Natural killer cell (primary cell): Measurements from ENCODE around the gene GPC1. TPM values are rescaled to one million over a fixed set of nuclear protein-coding genes. Genes with fewer than 3 reads are reported as not detected.

Experiments used
- ATAC-seq, 3 donors: fragments of 150-1000 bp in 2 of 3; fragments of 200-7000 bp in 1 of 3; cut with Tn5 transposase; 1 replicate in 1 of 3; 2 replicates in 2 of 3; pipeline ENCODE4 v1.10.0; 2021; ENCODE audit warnings: mild to moderate bottlenecking in 2 of 3, moderate library complexity in 2 of 3
- DNase-seq, 2 donors: peaks; one replicate each; pipeline versions ENCODE4 v3.0.0 to v3.0.0-alpha.2; 2013 to 2021; ENCODE audit warnings: mixed read lengths in 1 of 2
- H3K27ac ChIP-seq: one replicate; pipeline ENCODE4 v1.5.1; 2013; ENCODE audit warnings: mild to moderate bottlenecking, low read length
- H3K27me3 ChIP-seq: one replicate; pipeline ENCODE4 v1.6.1; 2013; ENCODE audit warnings: low read length; ENCODE audit not compliant: control insufficient read depth, insufficient read depth
- H3K36me3 ChIP-seq: one replicate; pipeline ENCODE4 v1.6.1; 2013; ENCODE audit warnings: low read length; ENCODE audit not compliant: control insufficient read depth, insufficient read depth
- H3K4me1 ChIP-seq: one replicate; pipeline ENCODE4 v1.6.1; 2013; ENCODE audit warnings: low read length; ENCODE audit not compliant: control insufficient read depth, insufficient read depth
- H3K4me3 ChIP-seq: one replicate; pipeline ENCODE4 v1.5.1; 2013; ENCODE audit warnings: low read length
- H3K9me3 ChIP-seq: one replicate; pipeline ENCODE4 v1.6.1; 2013; ENCODE audit warnings: low read length; ENCODE audit not compliant: control insufficient read depth, insufficient read depth
- H3K27ac Mint-ChIP-seq, 2 donors: one replicate each; pipeline ENCODE4 v1.8.0; 2022; ENCODE audit warnings: mild to moderate bottlenecking in 2 of 2, mixed read lengths in 2 of 2, moderate library complexity in 1 of 2
- H3K27me3 Mint-ChIP-seq, 2 donors: one replicate each; pipeline ENCODE4 v1.8.0; 2022; ENCODE audit warnings: low read depth in 2 of 2, mixed read lengths in 2 of 2
- H3K36me3 Mint-ChIP-seq: one replicate; pipeline ENCODE4 v1.8.0; 2022; ENCODE audit warnings: mixed read lengths
- H3K4me1 Mint-ChIP-seq, 2 donors: one replicate each; pipeline ENCODE4 v1.8.0; 2022; ENCODE audit warnings: mixed read lengths in 2 of 2
- H3K4me3 Mint-ChIP-seq: one replicate; pipeline ENCODE4 v1.8.0; 2022; ENCODE audit warnings: mild to moderate bottlenecking, moderate library complexity, mixed read lengths
- H3K9me3 Mint-ChIP-seq, 2 donors: one replicate each; pipeline ENCODE4 v1.8.0; 2022; ENCODE audit warnings: mixed read lengths in 2 of 2
- CTCF ChIP-seq: fragments of 200-600 bp; IDR thresholded peaks from one replicate; pipeline ENCODE4 v1.8.0; 2022; ENCODE audit warnings: antibody characterized with exemption
- WGBS: methylation state at CpG from one replicate; pipeline ENCODE4 v1.1.7; 2013; ENCODE audit warnings: missing lambda C conversion rate; ENCODE audit not compliant: insufficient coverage; 5-methylcytosine and 5-hydroxymethylcytosine counted together
- intact Hi-C: fragments of 100-400 bp; cut with micrococcal nuclease; formaldehyde crosslinking; loops from one replicate; pipeline ENCODE4 v1.14.2; 2022
- total RNA-seq, 4 donors: library from RNA; stranded (reverse); fragments of 120-200 nt in 1 of 4; gene quantifications; one replicate each; pipeline versions ENCODE4 v1.2.3 to v1.2.4, GENCODE V29; 2013 to 2022

Gene GPC1
- total RNA-seq, 3 donors from 2014 or later (not counting 1 experiment from before 2014, with no cell fraction given) = 0.79 to 1.4 (median 0.94) TPM

DNA sequence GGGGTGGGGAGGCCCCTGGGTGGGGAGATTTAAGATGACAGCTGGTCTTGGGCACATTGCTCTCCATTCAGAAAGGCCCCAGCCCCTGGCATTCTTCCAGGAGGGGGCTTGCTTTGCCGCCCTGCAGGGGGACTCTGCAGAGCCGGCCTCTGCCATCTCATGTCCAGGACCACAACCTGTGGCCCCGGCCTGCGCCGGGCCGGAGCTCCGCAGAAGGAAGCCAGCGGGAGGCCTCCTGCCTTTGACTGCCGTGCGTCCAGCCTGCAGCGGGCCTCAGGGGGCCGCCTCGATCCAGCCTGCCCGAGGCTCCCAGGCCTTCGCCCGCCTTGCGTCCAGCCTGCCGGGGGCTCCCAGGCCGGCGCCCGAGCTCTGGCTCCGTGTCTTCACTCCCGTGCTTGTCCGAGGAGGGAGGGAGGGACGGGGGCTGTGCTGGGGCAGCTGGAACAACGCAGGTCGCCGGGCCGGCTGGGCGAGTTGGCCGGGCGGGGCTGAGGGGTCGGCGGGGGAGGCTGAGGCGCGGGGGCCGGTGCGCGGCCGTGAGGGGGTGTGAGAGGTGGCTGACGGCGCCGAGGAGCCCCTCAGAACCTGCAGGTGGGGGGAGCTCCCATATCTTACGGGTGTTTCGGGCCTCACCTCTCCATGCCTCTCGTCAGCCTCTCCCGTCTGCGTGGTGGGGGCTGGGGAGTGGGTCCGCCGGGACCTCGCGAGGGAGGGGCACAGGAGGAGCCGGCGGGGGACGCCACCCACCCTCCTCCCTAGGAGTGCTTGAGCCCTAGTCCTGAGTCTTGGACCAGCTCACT lies 20.4 kb downstream of the GPC1 start:
- Histone ChIP-seq H3K9me3 (no peaks in the 10 kb centered on the region), H3K27ac (no peak overlapping the region), H3K36me3 (no peaks in the 10 kb centered on the region), H3K4me1 (peaks cover 13% of the 10 kb centered on the region), H3K4me3 (no peak overlapping the region), H3K27me3 (peaks cover 29% of the 10 kb centered on the region)
- Mint-ChIP-seq H3K4me3 (no peak overlapping the region), H3K4me1 (peaks cover 5 to 17% of the 10 kb centered on the region in 2 donors), H3K27ac (no peak overlapping the region), H3K27me3 (peaks cover 12 to 27% of the 10 kb centered on the region in 2 donors), H3K36me3 (no peaks in the 10 kb centered on the region), H3K9me3 (no peaks in the 10 kb centered on the region)
- intact Hi-C loops = no loop called here
- ATAC-seq (no peak), DNase-seq (no peak)
- no peak for TF ChIP-seq CTCF
- 6% methylated on average over 55 of the region's 55 CpGs for WGBS

DNA sequence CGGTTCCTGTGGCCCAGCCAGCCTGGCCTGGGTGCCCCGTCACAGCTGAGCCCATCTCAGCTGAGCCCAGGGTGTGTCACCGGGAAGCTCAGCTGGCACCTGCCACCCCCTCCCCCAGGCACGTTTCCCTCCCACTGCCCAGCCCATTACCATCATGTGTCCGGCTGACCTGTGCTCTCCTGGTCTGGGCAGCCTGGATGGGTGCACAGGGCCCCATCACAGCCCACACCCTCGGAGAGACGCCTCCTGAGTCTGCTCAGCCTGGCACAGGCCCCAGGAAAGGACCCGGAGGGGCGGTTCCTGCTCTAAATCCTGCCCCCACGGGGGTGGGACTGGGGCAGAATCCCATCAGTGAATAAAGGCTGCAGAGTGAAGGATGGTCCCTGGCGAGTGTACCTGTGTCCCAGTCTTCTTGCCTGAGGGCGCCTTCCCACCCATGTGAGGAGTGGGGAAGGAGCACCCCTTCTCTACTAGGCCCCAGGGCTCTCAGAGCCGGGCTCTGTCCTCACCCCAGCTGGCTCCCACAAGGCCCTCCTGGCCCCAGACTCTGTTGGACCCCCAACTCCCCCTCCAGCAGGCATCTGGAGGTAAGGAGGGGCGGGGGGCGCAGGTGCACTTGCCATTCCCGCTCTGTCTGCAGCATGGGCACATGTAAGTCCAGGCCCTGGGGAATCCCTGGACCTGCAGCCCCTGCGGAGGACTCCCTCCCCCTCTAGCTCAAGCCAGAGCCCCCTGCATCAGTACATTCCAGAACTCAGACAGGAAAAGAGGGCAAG lies 21.2 kb downstream of the GPC1 start:
- peaks cover 12 to 22% of the 10 kb centered on the region in 2 donors for H3K27me3 Mint-ChIP-seq
- 80% methylated on average over 17 of the region's 17 CpGs for WGBS
- peaks cover 13% of the 10 kb centered on the region for H3K4me1 ChIP-seq
- H3K4me3 ChIP-seq = no peak overlapping the region
- no peak overlapping the region for H3K27ac ChIP-seq
- peaks cover 22% of the 10 kb centered on the region for H3K27me3 ChIP-seq
- no peaks in the 10 kb centered on the region for H3K9me3 ChIP-seq
- peaks cover 5 to 17% of the 10 kb centered on the region in 2 donors for H3K4me1 Mint-ChIP-seq
- intact Hi-C loops = no loop called here
- DNase-seq (no peak), ATAC-seq (no peak)
- TF ChIP-seq CTCF = no peak
- H3K27ac Mint-ChIP-seq = no peak overlapping the region
- H3K4me3 Mint-ChIP-seq = no peak overlapping the region
- no peaks in the 10 kb centered on the region for H3K36me3 Mint-ChIP-seq
- no peaks in the 10 kb centered on the region for H3K36me3 ChIP-seq
- H3K9me3 Mint-ChIP-seq = no peaks in the 10 kb centered on the region

GRCh38 chr2:240457223-240458043 lies 22.0 kb downstream of the GPC1 start:
- intact Hi-C loops = no loop called here
- no peak for ATAC-seq
- no peaks in the 10 kb centered on the region for H3K36me3 ChIP-seq
- no peak overlapping the region for H3K4me3 ChIP-seq
- H3K27ac ChIP-seq = no peak overlapping the region
- Mint-ChIP-seq H3K9me3 (no peaks in the 10 kb centered on the region), H3K27ac (no peak overlapping the region), H3K27me3 (peaks cover 12 to 17% of the 10 kb centered on the region in 2 donors), H3K4me1 (peaks cover 5 to 12% of the 10 kb centered on the region in 2 donors), H3K36me3 (no peaks in the 10 kb centered on the region), H3K4me3 (peak overlapping the region; percentile 40)
- peaks cover 6% of the 10 kb centered on the region for H3K4me1 ChIP-seq
- WGBS = 84% methylated on average over 22 of the region's 22 CpGs
- no peak for TF ChIP-seq CTCF
- no peak for DNase-seq
- H3K9me3 ChIP-seq = no peaks in the 10 kb centered on the region
- peaks cover 14% of the 10 kb centered on the region for H3K27me3 ChIP-seq
